Measurements from ENCODE around the gene PLIN3. TPM values are rescaled to one million over a fixed set of nuclear protein-coding genes. Genes with fewer than 3 reads are reported as not detected.
A peak's percentile ranks its signal among the peaks of the same experiment; 100 is the strongest.

Gene PLIN3
- total and polyA plus RNA-seq, 9 of the 15 experiments (the other 6 are each of a cell fraction or from before 2014, with no cell fraction given): 7.5 to 75.6 (median 43.1) TPM

DNA sequence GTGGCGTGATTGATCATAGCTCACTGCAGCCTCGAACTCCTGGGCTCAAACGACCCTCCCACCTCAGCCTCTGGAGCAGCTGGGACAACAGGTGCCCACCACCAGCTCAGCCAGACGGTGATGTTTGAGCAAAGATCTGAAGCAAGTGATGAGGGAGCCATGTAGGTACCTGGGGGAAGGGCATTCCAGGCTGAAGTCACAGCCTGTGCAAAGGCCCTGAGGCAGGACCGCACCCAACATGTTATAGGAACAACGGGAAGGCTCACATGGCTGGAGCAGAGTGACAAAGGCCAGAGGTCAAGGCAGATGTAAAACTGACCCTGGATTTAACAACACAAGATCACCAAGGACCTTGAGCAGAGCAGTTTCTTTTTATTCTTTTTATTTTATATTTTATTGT is 61.1 kb downstream of the PLIN3 start (continued):
- no peak for TF ChIP-seq PPARD (CRISPR knock-in tag; IDR thresholded peaks at IDR 0.05)
- peak; percentile 81; the same call in 1 of the 2 replicates for TF ChIP-seq SMARCA5 (IDR thresholded peaks at IDR 0.05)
- TF ChIP-seq TCFL5 (CRISPR knock-in tag; conservative IDR thresholded peaks at IDR 0.05): no peak
- TF ChIP-seq ZNF41 (CRISPR knock-in tag; conservative IDR thresholded peaks at IDR 0.05): no peak
- TF ChIP-seq ZSCAN32 (CRISPR knock-in tag; IDR thresholded peaks at IDR 0.05): no peak
- no peak for TF ChIP-seq ZNF232 (CRISPR knock-in tag; IDR thresholded peaks at IDR 0.05)
- TF ChIP-seq CHD2 (IDR thresholded peaks at IDR 0.05; ENCODE audit: low read depth, low read length): no peak
- no peak for TF ChIP-seq POU5F1 (IDR thresholded peaks at IDR 0.05; ENCODE audit: borderline replicate concordance, low read depth, low read length, partially characterized antibody)
- TF ChIP-seq, protein P1, sequence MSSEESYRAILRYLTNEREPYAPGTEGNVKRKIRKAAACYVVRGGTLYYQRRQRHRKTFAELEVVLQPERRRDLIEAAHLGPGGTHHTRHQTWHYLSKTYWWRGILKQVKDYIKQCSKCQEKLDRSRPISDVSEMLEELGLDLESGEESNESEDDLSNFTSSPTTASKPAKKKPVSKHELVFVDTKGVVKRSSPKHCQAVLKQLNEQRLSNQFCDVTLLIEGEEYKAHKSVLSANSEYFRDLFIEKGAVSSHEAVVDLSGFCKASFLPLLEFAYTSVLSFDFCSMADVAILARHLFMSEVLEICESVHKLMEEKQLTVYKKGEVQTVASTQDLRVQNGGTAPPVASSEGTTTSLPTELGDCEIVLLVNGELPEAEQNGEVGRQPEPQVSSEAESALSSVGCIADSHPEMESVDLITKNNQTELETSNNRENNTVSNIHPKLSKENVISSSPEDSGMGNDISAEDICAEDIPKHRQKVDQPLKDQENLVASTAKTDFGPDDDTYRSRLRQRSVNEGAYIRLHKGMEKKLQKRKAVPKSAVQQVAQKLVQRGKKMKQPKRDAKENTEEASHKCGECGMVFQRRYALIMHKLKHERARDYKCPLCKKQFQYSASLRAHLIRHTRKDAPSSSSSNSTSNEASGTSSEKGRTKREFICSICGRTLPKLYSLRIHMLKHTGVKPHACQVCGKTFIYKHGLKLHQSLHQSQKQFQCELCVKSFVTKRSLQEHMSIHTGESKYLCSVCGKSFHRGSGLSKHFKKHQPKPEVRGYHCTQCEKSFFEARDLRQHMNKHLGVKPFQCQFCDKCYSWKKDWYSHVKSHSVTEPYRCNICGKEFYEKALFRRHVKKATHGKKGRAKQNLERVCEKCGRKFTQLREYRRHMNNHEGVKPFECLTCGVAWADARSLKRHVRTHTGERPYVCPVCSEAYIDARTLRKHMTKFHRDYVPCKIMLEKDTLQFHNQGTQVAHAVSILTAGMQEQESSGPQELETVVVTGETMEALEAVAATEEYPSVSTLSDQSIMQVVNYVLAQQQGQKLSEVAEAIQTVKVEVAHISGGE (CRISPR knock-in tag; IDR thresholded peaks at IDR 0.05): no peak
- no peak for TF ChIP-seq ZNF668 (CRISPR knock-in tag; IDR thresholded peaks at IDR 0.05)
- no peak for TF ChIP-seq PRMT5 (CRISPR knock-in tag; IDR thresholded peaks at IDR 0.05)
- no peak for TF ChIP-seq TARDBP (IDR thresholded peaks at IDR 0.05)
- peak; percentile 92 for TF ChIP-seq RBM25 (IDR thresholded peaks at IDR 0.05; ENCODE audit: low read depth, low read length, severe bottlenecking)
- TF ChIP-seq HDGF (IDR thresholded peaks at IDR 0.05): no peak
- no peak for TF ChIP-seq TRIM28 (IDR thresholded peaks at IDR 0.05)
- TF ChIP-seq ZNF324 (CRISPR knock-in tag; IDR thresholded peaks at IDR 0.05): no peak
- TF ChIP-seq, protein P2, sequence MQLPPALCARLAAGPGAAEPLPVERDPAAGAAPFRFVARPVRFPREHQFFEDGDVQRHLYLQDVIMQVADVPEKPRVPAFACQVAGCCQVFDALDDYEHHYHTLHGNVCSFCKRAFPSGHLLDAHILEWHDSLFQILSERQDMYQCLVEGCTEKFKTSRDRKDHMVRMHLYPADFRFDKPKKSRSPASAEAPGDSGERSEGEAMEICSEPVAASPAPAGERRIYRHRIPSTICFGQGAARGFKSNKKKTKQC (CRISPR knock-in tag; IDR thresholded peaks at IDR 0.05): no peak
- TF ChIP-seq, protein P3, sequence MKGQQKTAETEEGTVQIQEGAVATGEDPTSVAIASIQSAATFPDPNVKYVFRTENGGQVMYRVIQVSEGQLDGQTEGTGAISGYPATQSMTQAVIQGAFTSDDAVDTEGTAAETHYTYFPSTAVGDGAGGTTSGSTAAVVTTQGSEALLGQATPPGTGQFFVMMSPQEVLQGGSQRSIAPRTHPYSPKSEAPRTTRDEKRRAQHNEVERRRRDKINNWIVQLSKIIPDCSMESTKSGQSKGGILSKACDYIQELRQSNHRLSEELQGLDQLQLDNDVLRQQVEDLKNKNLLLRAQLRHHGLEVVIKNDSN (CRISPR knock-in tag; IDR thresholded peaks at IDR 0.05): peak; percentile 40; the same call in 1 of the 2 replicates
- no peak for TF ChIP-seq MTA1 (IDR thresholded peaks at IDR 0.05; ENCODE audit: borderline replicate concordance)
- no peak for TF ChIP-seq ZZZ3 (IDR thresholded peaks at IDR 0.05)
- no peak for TF ChIP-seq ZNF384 (IDR thresholded peaks at IDR 0.05; ENCODE audit: low read depth, low read length)
- no peak for TF ChIP-seq ZNF408 (CRISPR knock-in tag; IDR thresholded peaks at IDR 0.05; ENCODE audit: low read depth)
- TF ChIP-seq U2AF2 (optimal IDR thresholded peaks at IDR 0.05; ENCODE audit: low read depth, low read length): no peak
- TF ChIP-seq BRD9 (IDR thresholded peaks at IDR 0.05; ENCODE audit: low read depth, partially characterized antibody): no peak
- TF ChIP-seq CBX2 (IDR thresholded peaks at IDR 0.05; ENCODE audit: insufficient read depth, low read length, poor library complexity, severe bottlenecking): no peak
- TF ChIP-seq DMBX1 (CRISPR knock-in tag; IDR thresholded peaks at IDR 0.05; ENCODE audit: borderline replicate concordance): no peak
- TF ChIP-seq PTBP1 (IDR thresholded peaks at IDR 0.05; ENCODE audit: low read depth, low read length): 0 out of 2 replicates have a peak, but pooled peaks have one; percentile 62
- no peak for TF ChIP-seq NFXL1 (CRISPR knock-in tag; IDR thresholded peaks at IDR 0.05)
- TF ChIP-seq MAFF (IDR thresholded peaks at IDR 0.05; ENCODE audit: low read length): no peak

Measured in K562 (cell line).